ENCODE measurements around the gene UTF1. TPM values are rescaled to one million over a fixed set of nuclear protein-coding genes. Genes with fewer than 3 reads are reported as not detected.

Gene UTF1
- total and polyA plus RNA-seq, 2 experiments from 2014 or later = 12.2 to 51.4 TPM

DNA sequence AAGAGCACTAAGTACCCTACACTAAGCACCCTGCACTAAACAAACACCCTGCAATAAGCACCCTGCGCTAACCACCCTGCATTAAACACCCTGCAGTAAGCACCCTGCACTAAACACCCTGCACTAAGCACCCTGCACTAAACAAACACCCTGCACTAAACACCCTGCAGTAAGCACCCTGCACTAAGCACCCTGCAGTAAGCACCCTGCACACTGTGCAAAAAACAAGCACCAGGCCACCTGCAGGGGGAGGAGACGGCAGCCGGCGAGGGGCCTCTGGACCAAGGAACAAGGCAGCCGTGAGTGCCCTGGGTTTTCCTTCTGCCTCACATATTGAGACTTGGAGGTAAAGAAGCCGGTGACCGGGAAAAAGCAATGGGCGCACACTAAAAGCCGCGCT is 39.8 kb upstream of the UTF1 start:
- TF ChIP-seq CREB1 (CRISPR knock-in tag; IDR thresholded peaks at IDR 0.05; ENCODE audit: low read depth) (no peak), EZH2 (IDR thresholded peaks at IDR 0.05; ENCODE audit: low read depth, unreplicated experiment) (no peak), EZH2phosphoT487 (IDR thresholded peaks at IDR 0.05; ENCODE audit: unreplicated experiment) (no peak), ZNF331 (CRISPR knock-in tag; IDR thresholded peaks at IDR 0.05; ENCODE audit: low read depth) (no peak), STAT1 (IDR thresholded peaks at IDR 0.05; ENCODE audit: unreplicated experiment) (no peak), NANOG (IDR thresholded peaks at IDR 0.05; ENCODE audit: borderline replicate concordance) (no peak), JUNB (IDR thresholded peaks at IDR 0.05; ENCODE audit: unreplicated experiment) (no peak), POLR2AphosphoS5 (IDR thresholded peaks at IDR 0.05; ENCODE audit: low read depth) (no peak), ZNF114 (CRISPR knock-in tag; IDR thresholded peaks at IDR 0.05) (no peak)
- TF ChIP-seq, protein P1, sequence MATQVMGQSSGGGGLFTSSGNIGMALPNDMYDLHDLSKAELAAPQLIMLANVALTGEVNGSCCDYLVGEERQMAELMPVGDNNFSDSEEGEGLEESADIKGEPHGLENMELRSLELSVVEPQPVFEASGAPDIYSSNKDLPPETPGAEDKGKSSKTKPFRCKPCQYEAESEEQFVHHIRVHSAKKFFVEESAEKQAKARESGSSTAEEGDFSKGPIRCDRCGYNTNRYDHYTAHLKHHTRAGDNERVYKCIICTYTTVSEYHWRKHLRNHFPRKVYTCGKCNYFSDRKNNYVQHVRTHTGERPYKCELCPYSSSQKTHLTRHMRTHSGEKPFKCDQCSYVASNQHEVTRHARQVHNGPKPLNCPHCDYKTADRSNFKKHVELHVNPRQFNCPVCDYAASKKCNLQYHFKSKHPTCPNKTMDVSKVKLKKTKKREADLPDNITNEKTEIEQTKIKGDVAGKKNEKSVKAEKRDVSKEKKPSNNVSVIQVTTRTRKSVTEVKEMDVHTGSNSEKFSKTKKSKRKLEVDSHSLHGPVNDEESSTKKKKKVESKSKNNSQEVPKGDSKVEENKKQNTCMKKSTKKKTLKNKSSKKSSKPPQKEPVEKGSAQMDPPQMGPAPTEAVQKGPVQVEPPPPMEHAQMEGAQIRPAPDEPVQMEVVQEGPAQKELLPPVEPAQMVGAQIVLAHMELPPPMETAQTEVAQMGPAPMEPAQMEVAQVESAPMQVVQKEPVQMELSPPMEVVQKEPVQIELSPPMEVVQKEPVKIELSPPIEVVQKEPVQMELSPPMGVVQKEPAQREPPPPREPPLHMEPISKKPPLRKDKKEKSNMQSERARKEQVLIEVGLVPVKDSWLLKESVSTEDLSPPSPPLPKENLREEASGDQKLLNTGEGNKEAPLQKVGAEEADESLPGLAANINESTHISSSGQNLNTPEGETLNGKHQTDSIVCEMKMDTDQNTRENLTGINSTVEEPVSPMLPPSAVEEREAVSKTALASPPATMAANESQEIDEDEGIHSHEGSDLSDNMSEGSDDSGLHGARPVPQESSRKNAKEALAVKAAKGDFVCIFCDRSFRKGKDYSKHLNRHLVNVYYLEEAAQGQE (IDR thresholded peaks at IDR 0.05; ENCODE audit: unreplicated experiment) = no peak
- TF ChIP-seq, protein P2, sequence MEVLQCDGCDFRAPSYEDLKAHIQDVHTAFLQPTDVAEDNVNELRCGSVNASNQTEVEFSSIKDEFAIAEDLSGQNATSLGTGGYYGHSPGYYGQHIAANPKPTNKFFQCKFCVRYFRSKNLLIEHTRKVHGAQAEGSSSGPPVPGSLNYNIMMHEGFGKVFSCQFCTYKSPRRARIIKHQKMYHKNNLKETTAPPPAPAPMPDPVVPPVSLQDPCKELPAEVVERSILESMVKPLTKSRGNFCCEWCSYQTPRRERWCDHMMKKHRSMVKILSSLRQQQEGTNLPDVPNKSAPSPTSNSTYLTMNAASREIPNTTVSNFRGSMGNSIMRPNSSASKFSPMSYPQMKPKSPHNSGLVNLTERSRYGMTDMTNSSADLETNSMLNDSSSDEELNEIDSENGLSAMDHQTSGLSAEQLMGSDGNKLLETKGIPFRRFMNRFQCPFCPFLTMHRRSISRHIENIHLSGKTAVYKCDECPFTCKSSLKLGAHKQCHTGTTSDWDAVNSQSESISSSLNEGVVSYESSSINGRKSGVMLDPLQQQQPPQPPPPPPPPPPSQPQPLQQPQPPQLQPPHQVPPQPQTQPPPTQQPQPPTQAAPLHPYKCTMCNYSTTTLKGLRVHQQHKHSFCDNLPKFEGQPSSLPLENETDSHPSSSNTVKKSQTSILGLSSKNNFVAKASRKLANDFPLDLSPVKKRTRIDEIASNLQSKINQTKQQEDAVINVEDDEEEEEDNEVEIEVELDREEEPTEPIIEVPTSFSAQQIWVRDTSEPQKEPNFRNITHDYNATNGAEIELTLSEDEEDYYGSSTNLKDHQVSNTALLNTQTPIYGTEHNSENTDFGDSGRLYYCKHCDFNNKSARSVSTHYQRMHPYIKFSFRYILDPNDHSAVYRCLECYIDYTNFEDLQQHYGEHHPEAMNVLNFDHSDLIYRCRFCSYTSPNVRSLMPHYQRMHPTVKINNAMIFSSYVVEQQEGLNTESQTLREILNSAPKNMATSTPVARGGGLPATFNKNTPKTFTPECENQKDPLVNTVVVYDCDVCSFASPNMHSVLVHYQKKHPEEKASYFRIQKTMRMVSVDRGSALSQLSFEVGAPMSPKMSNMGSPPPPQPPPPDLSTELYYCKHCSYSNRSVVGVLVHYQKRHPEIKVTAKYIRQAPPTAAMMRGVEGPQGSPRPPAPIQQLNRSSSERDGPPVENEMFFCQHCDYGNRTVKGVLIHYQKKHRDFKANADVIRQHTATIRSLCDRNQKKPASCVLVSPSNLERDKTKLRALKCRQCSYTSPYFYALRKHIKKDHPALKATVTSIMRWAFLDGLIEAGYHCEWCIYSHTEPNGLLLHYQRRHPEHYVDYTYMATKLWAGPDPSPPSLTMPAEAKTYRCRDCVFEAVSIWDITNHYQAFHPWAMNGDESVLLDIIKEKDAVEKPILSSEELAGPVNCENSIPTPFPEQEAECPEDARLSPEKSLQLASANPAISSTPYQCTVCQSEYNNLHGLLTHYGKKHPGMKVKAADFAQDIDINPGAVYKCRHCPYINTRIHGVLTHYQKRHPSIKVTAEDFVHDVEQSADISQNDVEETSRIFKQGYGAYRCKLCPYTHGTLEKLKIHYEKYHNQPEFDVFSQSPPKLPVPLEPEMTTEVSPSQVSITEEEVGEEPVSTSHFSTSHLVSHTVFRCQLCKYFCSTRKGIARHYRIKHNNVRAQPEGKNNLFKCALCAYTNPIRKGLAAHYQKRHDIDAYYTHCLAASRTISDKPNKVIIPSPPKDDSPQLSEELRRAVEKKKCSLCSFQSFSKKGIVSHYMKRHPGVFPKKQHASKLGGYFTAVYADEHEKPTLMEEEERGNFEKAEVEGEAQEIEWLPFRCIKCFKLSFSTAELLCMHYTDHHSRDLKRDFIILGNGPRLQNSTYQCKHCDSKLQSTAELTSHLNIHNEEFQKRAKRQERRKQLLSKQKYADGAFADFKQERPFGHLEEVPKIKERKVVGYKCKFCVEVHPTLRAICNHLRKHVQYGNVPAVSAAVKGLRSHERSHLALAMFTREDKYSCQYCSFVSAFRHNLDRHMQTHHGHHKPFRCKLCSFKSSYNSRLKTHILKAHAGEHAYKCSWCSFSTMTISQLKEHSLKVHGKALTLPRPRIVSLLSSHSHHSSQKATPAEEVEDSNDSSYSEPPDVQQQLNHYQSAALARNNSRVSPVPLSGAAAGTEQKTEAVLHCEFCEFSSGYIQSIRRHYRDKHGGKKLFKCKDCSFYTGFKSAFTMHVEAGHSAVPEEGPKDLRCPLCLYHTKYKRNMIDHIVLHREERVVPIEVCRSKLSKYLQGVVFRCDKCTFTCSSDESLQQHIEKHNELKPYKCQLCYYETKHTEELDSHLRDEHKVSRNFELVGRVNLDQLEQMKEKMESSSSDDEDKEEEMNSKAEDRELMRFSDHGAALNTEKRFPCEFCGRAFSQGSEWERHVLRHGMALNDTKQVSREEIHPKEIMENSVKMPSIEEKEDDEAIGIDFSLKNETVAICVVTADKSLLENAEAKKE (CRISPR knock-in tag; IDR thresholded peaks at IDR 0.05) = no peak
- H3K36me3 ChIP-seq (ENCODE audit: insufficient read depth) = no peaks in the 10 kb centered on the region
- DNase-seq (ENCODE audit: low spot score) = no peak

More for the DNA sequence above, 39.8 kb upstream of the UTF1 start:
- no peaks in the 10 kb centered on the region for H3K79me2 ChIP-seq (replicated peaks; ENCODE audit: insufficient read depth)
- H3F3A ChIP-seq (replicated peaks; ENCODE audit: low read depth) = no peaks in the 10 kb centered on the region
- Mint-ChIP-seq H3K27me3 (ENCODE audit: insufficient read depth, low read depth, poor library complexity) (peaks cover 4% of the 10 kb centered on the region), H3K27ac (no peak overlapping the region), H3K9me3 (peaks cover 29% of the 10 kb centered on the region), H3K4me3 (no peak overlapping the region), H3K36me3 (ENCODE audit: low read depth) (peaks cover 22% of the 10 kb centered on the region; the same call in 2 of the 3 replicates), H3K4me1 (no peaks in the 10 kb centered on the region)
- no peaks in the 10 kb centered on the region for H3K27me3 ChIP-seq (ENCODE audit: insufficient read depth)
- no peak overlapping the region for H3K27ac ChIP-seq (ENCODE audit: low read depth)
- no peak for ATAC-seq
- no peaks in the 10 kb centered on the region for H4K20me1 ChIP-seq (replicated peaks; ENCODE audit: insufficient read depth)
- no peak overlapping the region for H3K4me2 ChIP-seq
- H3K4me3 ChIP-seq = no peak overlapping the region
- H2AFZ ChIP-seq = no peak overlapping the region
- no peaks in the 10 kb centered on the region for H3K4me1 ChIP-seq (ENCODE audit: insufficient read depth)
- H3K9me2 ChIP-seq (ENCODE audit: insufficient read depth) = no peaks in the 10 kb centered on the region

Measured in GM23338 (cell line).